Ishikawa (cell line): ENCODE results near the gene LRTM1.

Source experiments
- CEBPB ChIP-seq: IDR thresholded peaks from 2 replicates; pipeline ENCODE4 v1.6.1; 2012
- CREB1 ChIP-seq: IDR thresholded peaks from 2 replicates; pipeline ENCODE4 v1.6.1; 2012; ENCODE audit warnings: low read depth
- EGR1 ChIP-seq: IDR thresholded peaks from 2 replicates; pipeline ENCODE4 v1.6.1; 2012
- EP300 ChIP-seq: IDR thresholded peaks from 2 replicates; pipeline ENCODE4 v1.6.1; 2012; ENCODE audit warnings: borderline replicate concordance
- FOXM1 ChIP-seq: IDR thresholded peaks from 2 replicates; pipeline ENCODE4 v1.6.1; 2012; ENCODE audit warnings: low read depth, borderline replicate concordance
- NFIC ChIP-seq: IDR thresholded peaks from 2 replicates; pipeline ENCODE4 v1.6.1; 2012
- RAD21 ChIP-seq: IDR thresholded peaks from 2 replicates; pipeline ENCODE4 v1.6.1; 2012; ENCODE audit warnings: low read depth
- TAF1 ChIP-seq: IDR thresholded peaks from 2 replicates; pipeline ENCODE4 v1.6.1; 2012; ENCODE audit warnings: low read depth, mild to moderate bottlenecking
- TCF12 ChIP-seq: IDR thresholded peaks from 2 replicates; pipeline ENCODE4 v1.6.1; 2012; ENCODE audit warnings: low read depth
- TEAD4 ChIP-seq: IDR thresholded peaks from 2 replicates; pipeline ENCODE4 v1.6.1; 2012
- YY1 ChIP-seq: IDR thresholded peaks from 2 replicates; pipeline ENCODE4 v1.6.1; 2012; ENCODE audit warnings: low read depth
- ZBTB7A ChIP-seq: IDR thresholded peaks from 2 replicates; pipeline ENCODE4 v1.6.1; 2012; ENCODE audit warnings: low read depth
- TF ChIP-seq, protein P1 (sequence below): IDR thresholded peaks from 2 replicates; pipeline ENCODE4 v1.6.1; 2012
- TF ChIP-seq, protein P2 (sequence below): IDR thresholded peaks from 2 replicates; pipeline ENCODE4 v1.6.1; 2012; ENCODE audit warnings: low read depth, mild to moderate bottlenecking
- TF ChIP-seq, protein P3 (sequence below): IDR thresholded peaks from 2 replicates; pipeline ENCODE4 v1.6.1; 2012

LRTM1 gene

GRCh38 chr3:54968546-54969172, 40.8 kb upstream of the LRTM1 start:
- TF ChIP-seq RAD21 (no peak), NFIC (no peak), CREB1 (no peak), EGR1 (no peak), YY1 (no peak)
- TF ChIP-seq, protein P1, sequence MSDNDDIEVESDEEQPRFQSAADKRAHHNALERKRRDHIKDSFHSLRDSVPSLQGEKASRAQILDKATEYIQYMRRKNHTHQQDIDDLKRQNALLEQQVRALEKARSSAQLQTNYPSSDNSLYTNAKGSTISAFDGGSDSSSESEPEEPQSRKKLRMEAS, result no peak
- TF ChIP-seq, protein P2, sequence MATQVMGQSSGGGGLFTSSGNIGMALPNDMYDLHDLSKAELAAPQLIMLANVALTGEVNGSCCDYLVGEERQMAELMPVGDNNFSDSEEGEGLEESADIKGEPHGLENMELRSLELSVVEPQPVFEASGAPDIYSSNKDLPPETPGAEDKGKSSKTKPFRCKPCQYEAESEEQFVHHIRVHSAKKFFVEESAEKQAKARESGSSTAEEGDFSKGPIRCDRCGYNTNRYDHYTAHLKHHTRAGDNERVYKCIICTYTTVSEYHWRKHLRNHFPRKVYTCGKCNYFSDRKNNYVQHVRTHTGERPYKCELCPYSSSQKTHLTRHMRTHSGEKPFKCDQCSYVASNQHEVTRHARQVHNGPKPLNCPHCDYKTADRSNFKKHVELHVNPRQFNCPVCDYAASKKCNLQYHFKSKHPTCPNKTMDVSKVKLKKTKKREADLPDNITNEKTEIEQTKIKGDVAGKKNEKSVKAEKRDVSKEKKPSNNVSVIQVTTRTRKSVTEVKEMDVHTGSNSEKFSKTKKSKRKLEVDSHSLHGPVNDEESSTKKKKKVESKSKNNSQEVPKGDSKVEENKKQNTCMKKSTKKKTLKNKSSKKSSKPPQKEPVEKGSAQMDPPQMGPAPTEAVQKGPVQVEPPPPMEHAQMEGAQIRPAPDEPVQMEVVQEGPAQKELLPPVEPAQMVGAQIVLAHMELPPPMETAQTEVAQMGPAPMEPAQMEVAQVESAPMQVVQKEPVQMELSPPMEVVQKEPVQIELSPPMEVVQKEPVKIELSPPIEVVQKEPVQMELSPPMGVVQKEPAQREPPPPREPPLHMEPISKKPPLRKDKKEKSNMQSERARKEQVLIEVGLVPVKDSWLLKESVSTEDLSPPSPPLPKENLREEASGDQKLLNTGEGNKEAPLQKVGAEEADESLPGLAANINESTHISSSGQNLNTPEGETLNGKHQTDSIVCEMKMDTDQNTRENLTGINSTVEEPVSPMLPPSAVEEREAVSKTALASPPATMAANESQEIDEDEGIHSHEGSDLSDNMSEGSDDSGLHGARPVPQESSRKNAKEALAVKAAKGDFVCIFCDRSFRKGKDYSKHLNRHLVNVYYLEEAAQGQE, result no peak
- TF ChIP-seq, protein P3, sequence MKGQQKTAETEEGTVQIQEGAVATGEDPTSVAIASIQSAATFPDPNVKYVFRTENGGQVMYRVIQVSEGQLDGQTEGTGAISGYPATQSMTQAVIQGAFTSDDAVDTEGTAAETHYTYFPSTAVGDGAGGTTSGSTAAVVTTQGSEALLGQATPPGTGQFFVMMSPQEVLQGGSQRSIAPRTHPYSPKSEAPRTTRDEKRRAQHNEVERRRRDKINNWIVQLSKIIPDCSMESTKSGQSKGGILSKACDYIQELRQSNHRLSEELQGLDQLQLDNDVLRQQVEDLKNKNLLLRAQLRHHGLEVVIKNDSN, result no peak

GRCh38 chr3:54967731-54968161, 39.9 kb upstream of the LRTM1 start:
- no peak for TF ChIP-seq TAF1
- no peak for TF ChIP-seq TCF12
- no peak for TF ChIP-seq TEAD4
- TF ChIP-seq CREB1, result no peak
- TF ChIP-seq ZBTB7A, result no peak
- no peak for TF ChIP-seq CEBPB
- no peak for TF ChIP-seq YY1
- TF ChIP-seq, protein P2, result no peak
- TF ChIP-seq EGR1, result no peak
- TF ChIP-seq, protein P1, result no peak
- TF ChIP-seq, protein P3, result no peak
- TF ChIP-seq RAD21, result no peak
- TF ChIP-seq NFIC, result no peak
- TF ChIP-seq FOXM1, result no peak
- TF ChIP-seq EP300, result no peak

DNA sequence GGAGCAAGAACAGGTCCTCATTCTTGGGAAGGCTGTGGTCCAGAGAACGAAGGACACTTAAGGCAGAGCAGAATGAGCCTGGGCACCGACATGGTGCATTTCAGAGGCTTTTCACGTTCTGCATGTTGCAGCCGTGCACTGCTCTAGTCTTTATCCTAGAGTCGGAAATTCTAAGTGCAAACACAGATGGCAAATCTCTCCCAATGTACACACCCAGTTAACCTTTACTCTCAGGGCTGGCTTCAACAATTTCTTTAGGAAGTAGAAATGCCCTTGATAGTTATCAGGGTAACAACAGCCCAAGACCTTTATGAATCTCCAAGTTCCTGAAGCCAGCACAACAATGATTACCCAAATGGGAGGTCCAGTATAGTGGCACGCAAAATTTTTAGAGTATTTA, 39.1 kb upstream of the LRTM1 start:
- TF ChIP-seq EGR1 (no peak), CEBPB (no peak), FOXM1 (no peak), YY1 (no peak), TCF12 (no peak), ZBTB7A (no peak), RAD21 (no peak)

GRCh38 chr3:54965746-54966145, 37.9 kb upstream of the LRTM1 start:
- TF ChIP-seq TCF12 (no peak), RAD21 (no peak), CEBPB (no peak)

- TF ChIP-seq YY1, result no peak
- no peak for TF ChIP-seq CEBPB
- no peak for TF ChIP-seq NFIC
Observed at GRCh38 chr3:54964081-54964480, 36.2 kb upstream of the LRTM1 start.

DNA sequence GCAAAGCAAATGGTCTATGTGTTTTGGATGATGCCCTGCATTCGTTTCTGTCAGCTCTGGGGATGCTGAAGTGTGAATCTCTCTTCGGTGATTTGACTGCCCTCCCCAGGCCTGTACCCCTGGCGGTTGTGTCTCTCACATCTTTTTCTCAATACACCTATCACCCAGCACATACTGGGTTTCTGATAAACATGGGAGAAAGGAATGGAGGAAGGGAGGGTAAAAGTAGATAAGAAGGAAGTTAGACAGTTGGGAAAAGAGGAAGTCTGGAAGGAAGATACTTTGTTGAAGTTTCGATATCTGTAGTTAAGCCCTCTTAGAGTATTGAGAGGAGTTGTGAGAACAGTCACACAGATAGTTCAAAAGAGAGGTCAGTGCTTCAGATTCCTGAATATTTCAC, 35.8 kb upstream of the LRTM1 start:
- TF ChIP-seq TEAD4, result no peak
- TF ChIP-seq, protein P2, result no peak
- TF ChIP-seq TCF12, result no peak
